H1 (cell line): ENCODE measurements around the gene DDI1. TPM values are rescaled to one million over a fixed set of nuclear protein-coding genes. Genes with fewer than 3 reads are reported as not detected.

ENCODE experiments used
- CTCF ChIA-PET: fragments of 300-600 bp; sonication (Branson Sonifier 250); formaldehyde crosslinking; loops from one replicate; lab custom pipeline; 2021; ENCODE audit not compliant: partially characterized antibody; lab: Charles Lee
- POLR2A ChIA-PET: fragments of 300-600 bp; sonication (Branson Sonifier 250); formaldehyde crosslinking; loops from one replicate; lab custom pipeline; 2021; ENCODE audit warnings: inconsistent platforms; ENCODE audit not compliant: partially characterized antibody; lab: Charles Lee
- DNase-seq, 2 experiments: peaks; one replicate each; pipeline versions ENCODE4 v3.0.0 to v3.0.0-alpha.2; 2010 to 2022; ENCODE audit warnings: low spot score in 2 of 2, low read depth in 1 of 2, mixed read lengths in 1 of 2
- FAIRE-seq: peaks from 2 replicates; lab custom pipeline; 2011; peaks lifted over from hg19 to GRCh38; lab: Jason Lieb, UNC
- H2AFZ ChIP-seq: 2 replicates; pipeline ENCODE4 v1.8.1; 2012; ENCODE audit warnings: low read length, inconsistent platforms
- H2AK5ac ChIP-seq: 2 replicates; pipeline ENCODE4 v1.6.1; 2013; ENCODE audit warnings: low read depth, low read length
- H2BK120ac ChIP-seq: replicated peaks from 2 replicates; pipeline ENCODE3; 2013; ENCODE audit warnings: low read depth, low read length, inconsistent platforms
- H2BK12ac ChIP-seq: 2 replicates; pipeline ENCODE4 v1.6.1; 2013; ENCODE audit warnings: low read depth, low read length
- H2BK15ac ChIP-seq: 2 replicates; pipeline ENCODE4 v1.6.1; 2013; ENCODE audit warnings: low read length
- H2BK20ac ChIP-seq: 2 replicates; pipeline ENCODE4 v1.6.1; 2013; ENCODE audit warnings: low read length
- H2BK5ac ChIP-seq: 2 replicates; pipeline ENCODE4 v1.6.1; 2013; ENCODE audit warnings: low read depth, low read length
- H3K14ac ChIP-seq: 2 replicates; pipeline ENCODE4 v1.6.1; 2013; ENCODE audit warnings: inconsistent platforms; ENCODE audit not compliant: insufficient read length
- H3K18ac ChIP-seq: 2 replicates; pipeline ENCODE4 v1.6.1; 2013; ENCODE audit warnings: low read length; ENCODE audit errors: extremely low read depth
- H3K23ac ChIP-seq: 2 replicates; pipeline ENCODE4 v1.6.1; 2013; ENCODE audit warnings: inconsistent platforms; ENCODE audit not compliant: insufficient read length
- H3K23me2 ChIP-seq: 2 replicates; pipeline ENCODE4 v1.6.1; 2013; ENCODE audit warnings: low read depth, low read length
- H3K27ac ChIP-seq: 2 replicates; pipeline ENCODE4 v1.6.1; 2011; ENCODE audit warnings: low read depth, low read length, inconsistent platforms
- H3K27me3 ChIP-seq, 4 experiments: replicated peaks in 1 of 4; 1 replicate in 1 of 4; 2 replicates in 3 of 4; pipeline versions ENCODE4 v1.6.1 to v1.8.1; 2011 to 2013; ENCODE audit warnings: low read length in 3 of 4, mild to moderate bottlenecking in 3 of 4, inconsistent platforms in 2 of 4, mixed read lengths in 2 of 4, moderate library complexity in 1 of 4; ENCODE audit not compliant: control insufficient read depth in 3 of 4, insufficient read depth in 3 of 4; ENCODE audit errors: extremely low read depth in 1 of 4
- H3K36me3 ChIP-seq, 4 experiments: 2 replicates each; pipeline versions ENCODE4 v1.6.1 to v1.8.1; 2011 to 2013; ENCODE audit warnings: mild to moderate bottlenecking in 4 of 4, low read length in 3 of 4, moderate library complexity in 2 of 4, control low read depth in 1 of 4, inconsistent platforms in 1 of 4; ENCODE audit not compliant: insufficient read depth in 4 of 4, control insufficient read depth in 2 of 4
- H3K4ac ChIP-seq: replicated peaks from 2 replicates; pipeline ENCODE3; 2013; ENCODE audit warnings: low read length, low read depth, mixed read lengths, inconsistent platforms; ENCODE audit not compliant: insufficient read length
- H3K4me1 ChIP-seq, 4 experiments: replicated peaks in 1 of 4; 1 replicate in 1 of 4; 2 replicates in 3 of 4; pipeline versions ENCODE4 v1.6.1 to v1.8.1; 2011 to 2013; ENCODE audit warnings: low read length in 3 of 4, inconsistent platforms in 2 of 4, mixed read lengths in 1 of 4; ENCODE audit not compliant: insufficient read depth in 4 of 4, control insufficient read depth in 3 of 4
- H3K4me2 ChIP-seq, 2 experiments: 2 replicates each; pipeline versions ENCODE4 v1.6.1 to v1.8.1; 2011 to 2013; ENCODE audit warnings: low read depth in 2 of 2, low read length in 2 of 2, control low read depth in 1 of 2, inconsistent platforms in 1 of 2, mild to moderate bottlenecking in 1 of 2; ENCODE audit not compliant: insufficient read depth in 1 of 2
- H3K4me3 ChIP-seq, 4 experiments: fragments of 200-600, 300-600 bp in 1 of 4; sonication (generic), shearing (Covaris generic), sonication (Bioruptor Twin) in 1 of 4; 2 replicates each; pipeline versions ENCODE4 v1.5.1 to v1.8.1; 2011 to 2016; ENCODE audit warnings: low read length in 4 of 4, low read depth in 3 of 4, control low read depth in 2 of 4, inconsistent platforms in 2 of 4, mild to moderate bottlenecking in 2 of 4, mixed read lengths in 1 of 4, moderate library complexity in 1 of 4; ENCODE audit not compliant: insufficient read depth in 2 of 4; ENCODE audit errors: extremely low read depth in 1 of 4
- H3K56ac ChIP-seq: replicated peaks from 2 replicates; pipeline ENCODE3; 2013; ENCODE audit warnings: low read depth, mild to moderate bottlenecking, mixed read lengths, low read length, inconsistent platforms; ENCODE audit not compliant: insufficient read length
- H3K79me1 ChIP-seq: 2 replicates; pipeline ENCODE4 v1.6.1; 2013; ENCODE audit warnings: low read depth, low read length, control low read depth
- H3K79me2 ChIP-seq, 2 experiments: 2 replicates each; pipeline versions ENCODE4 v1.6.1 to v1.8.1; 2012 to 2013; ENCODE audit warnings: low read length in 2 of 2, mild to moderate bottlenecking in 2 of 2, inconsistent platforms in 1 of 2; ENCODE audit not compliant: insufficient read depth in 2 of 2, control insufficient read depth in 1 of 2
- H3K9ac ChIP-seq, 4 experiments: replicated peaks in 1 of 4; 1 replicate in 1 of 4; 2 replicates in 3 of 4; pipeline versions ENCODE4 v1.6.1 to v1.8.1; 2011 to 2013; ENCODE audit warnings: low read depth in 3 of 4, low read length in 3 of 4, control low read depth in 2 of 4, mild to moderate bottlenecking in 2 of 4, moderate library complexity in 2 of 4, inconsistent platforms in 1 of 4; ENCODE audit errors: extremely low read depth in 1 of 4
- H3K9me3 ChIP-seq, 2 experiments: 2 replicates each; pipeline versions ENCODE4 v1.6.1 to v1.8.1; 2012 to 2013; ENCODE audit warnings: mild to moderate bottlenecking in 2 of 2, moderate library complexity in 2 of 2, control low read depth in 1 of 2, inconsistent platforms in 1 of 2, low read depth in 1 of 2, low read length in 1 of 2, mixed read lengths in 1 of 2; ENCODE audit not compliant: insufficient read depth in 2 of 2
- H4K20me1 ChIP-seq, 2 experiments: replicated peaks in 1 of 2; 2 replicates each; pipeline versions ENCODE3 to v1.8.1; 2011 to 2013; ENCODE audit warnings: inconsistent platforms in 2 of 2, low read length in 2 of 2, mild to moderate bottlenecking in 1 of 2; ENCODE audit not compliant: insufficient read depth in 2 of 2, control insufficient read depth in 1 of 2
- H4K5ac ChIP-seq: 2 replicates; pipeline ENCODE4 v1.6.1; 2013; ENCODE audit warnings: low read length, low read depth, mixed read lengths, inconsistent platforms; ENCODE audit not compliant: insufficient read length
- H4K8ac ChIP-seq: 2 replicates; pipeline ENCODE4 v1.8.0; 2013; ENCODE audit warnings: mild to moderate bottlenecking, moderate library complexity, low read length, inconsistent platforms; ENCODE audit not compliant: insufficient read depth; ENCODE audit errors: extremely low read depth
- H4K91ac ChIP-seq: replicated peaks from 2 replicates; pipeline ENCODE3; 2013; ENCODE audit warnings: low read length, mixed read lengths, inconsistent platforms; ENCODE audit not compliant: insufficient read length
- ASH2L ChIP-seq: fragments of 200-600, 300-600 bp; sonication (generic); IDR thresholded peaks from one replicate; pipeline ENCODE4 v1.7.1; 2017; ENCODE audit warnings: low read length
- BACH1 ChIP-seq: IDR thresholded peaks from 2 replicates; pipeline ENCODE4 v1.6.1; 2012; ENCODE audit warnings: low read length, improper control_type of control experiment
- BRCA1 ChIP-seq: IDR thresholded peaks from 2 replicates; pipeline ENCODE4 v1.6.1; 2012; ENCODE audit warnings: low read depth, low read length, improper control_type of control experiment
- CBX8 ChIP-seq: fragments of 300-800, 300-1000 bp; sonication (generic); IDR thresholded peaks from 2 replicates; pipeline ENCODE4 v1.7.1; 2016; ENCODE audit warnings: low read depth, low read length, borderline replicate concordance
- HDAC6 ChIP-seq: IDR thresholded peaks from one replicate; pipeline ENCODE4 v1.7.1; 2012; ENCODE audit warnings: low read depth, mild to moderate bottlenecking, inconsistent platforms, low read length, moderate library complexity
- JUND ChIP-seq: IDR thresholded peaks from 2 replicates; pipeline ENCODE4 v1.6.1; 2011; ENCODE audit warnings: mild to moderate bottlenecking, improper control_type of control experiment, low read length
- KDM4A ChIP-seq: IDR thresholded peaks from one replicate; pipeline ENCODE4 v1.7.1; 2012; ENCODE audit warnings: low read depth, mild to moderate bottlenecking, moderate library complexity, low read length, inconsistent platforms; ENCODE audit not compliant: severe bottlenecking
- RNF2 ChIP-seq: fragments of 200-900, 300-1000 bp; sonication (generic); IDR thresholded peaks from 2 replicates; pipeline ENCODE4 v1.7.1; 2016; ENCODE audit warnings: borderline replicate concordance, low read depth, mild to moderate bottlenecking, antibody characterized with exemption, low read length; ENCODE audit not compliant: poor library complexity, severe bottlenecking; ENCODE audit errors: missing control alignments
- SIX5 ChIP-seq: IDR thresholded peaks from 2 replicates; pipeline ENCODE4 v1.6.1; 2011; ENCODE audit warnings: mild to moderate bottlenecking, low read depth, low read length
- SP4 ChIP-seq: IDR thresholded peaks from 2 replicates; pipeline ENCODE4 v1.6.1; 2012; ENCODE audit warnings: low read length, inconsistent platforms
- TBP ChIP-seq: IDR thresholded peaks from 2 replicates; pipeline ENCODE4 v1.6.1; 2011; ENCODE audit warnings: low read depth, low read length, improper control_type of control experiment
- WGBS, 2 experiments: shearing (Covaris generic) in 1 of 2; methylation state at CpG; one replicate each; pipeline versions ENCODE4 v1.1.6 to v1.1.7; 2013 to 2015; ENCODE audit warnings: low lambda C conversion rate in 2 of 2, mixed read lengths in 2 of 2, inconsistent platforms in 1 of 2, low coverage in 1 of 2, missing lambda C conversion rate in 1 of 2; ENCODE audit not compliant: insufficient replicate concordance in 2 of 2, insufficient coverage in 1 of 2, insufficient read length in 1 of 2; ENCODE audit errors: extremely low coverage in 1 of 2, missing lambda C conversion rate in 1 of 2; 5-methylcytosine and 5-hydroxymethylcytosine counted together
- polyA plus RNA-seq, 7 experiments: library from polyadenylated mRNA; depleted of rRNA in 3 of 7; stranded (reverse) in 5 of 7; unstranded in 2 of 7; fragments of >200 nt in 5 of 7; fragments of 200-250 nt in 2 of 7; gene quantifications; 1 replicate in 5 of 7; 2 replicates in 1 of 7; 4 replicates in 1 of 7; pipeline versions ENCODE4 v1.2.1 to v1.2.3, GENCODE V29; 2011 to 2013; ENCODE audit warnings: missing spikeins in 2 of 7, mixed read lengths in 2 of 7
- total RNA-seq: library from RNA; stranded (reverse); fragmentation: NEBNext Ultra II Directional; extraction: Animal tissue kit (Norgen Biotek cat#: 25700); gene quantifications from 2 replicates; pipeline ENCODE4 v1.2.1, GENCODE V29; 2021
- TF ChIP-seq, protein P1 (sequence below): IDR thresholded peaks from 2 replicates; pipeline ENCODE4 v1.6.1; 2012; ENCODE audit warnings: low read length, inconsistent platforms
- TF ChIP-seq, protein P2 (sequence below): IDR thresholded peaks from 2 replicates; pipeline ENCODE4 v1.6.1; 2012; ENCODE audit warnings: inconsistent platforms

DDI1 gene
- total and polyA plus RNA-seq, 2 of the 8 experiments (the other 6 are each of a cell fraction or from before 2014, with no cell fraction given): not detected

DNA sequence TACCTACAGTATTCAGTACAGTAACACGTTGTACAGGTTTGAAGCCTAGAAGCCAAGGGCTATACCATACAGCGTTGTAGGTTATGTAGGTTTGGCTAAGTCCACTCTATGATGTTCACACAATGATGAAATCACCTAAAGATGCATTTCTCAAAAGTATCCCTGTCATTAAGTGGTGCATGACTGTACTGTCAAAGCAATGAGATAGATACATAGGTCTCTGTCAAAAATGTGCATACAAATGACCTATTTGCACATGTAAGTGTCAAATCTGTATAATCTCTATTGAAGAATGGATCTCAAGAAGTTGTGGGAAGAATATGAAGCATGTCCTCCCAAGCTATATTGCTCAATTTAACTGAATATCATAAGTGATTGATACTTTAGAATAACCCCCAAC is 11.9 kb upstream of the DDI1 start:
- no peak overlapping the region for H3K27ac ChIP-seq
- H2BK5ac ChIP-seq: no peak overlapping the region
- no peaks in the 10 kb centered on the region for H3K9me3 ChIP-seq
- no peak overlapping the region for H2BK12ac ChIP-seq
- H3K27me3 ChIP-seq: no peaks in the 10 kb centered on the region
- no peaks in the 10 kb centered on the region for H4K20me1 ChIP-seq
- H2BK120ac ChIP-seq: no peak overlapping the region
- CTCF ChIA-PET: interaction anchor here (0.6 to 1.3 kb wide), 3 partner anchors 9 to 139 kb away, joined by 3 read pairs; no protein-coding TSS in a partner anchor
- no peaks in the 10 kb centered on the region for H3K4me1 ChIP-seq
- FAIRE-seq (no peak), DNase-seq (no peak)
- no peak overlapping the region for H3K56ac ChIP-seq
- no peaks in the 10 kb centered on the region for H3K23me2 ChIP-seq
- no peak overlapping the region for H3K4me2 ChIP-seq
- no peak overlapping the region for H2AFZ ChIP-seq
- H4K91ac ChIP-seq: no peak overlapping the region
- no peak overlapping the region for H3K14ac ChIP-seq
- no peak overlapping the region for H4K5ac ChIP-seq
- H3K36me3 ChIP-seq: no peaks in the 10 kb centered on the region
- no peak overlapping the region for H3K23ac ChIP-seq
- no peak overlapping the region for H4K8ac ChIP-seq
- H3K79me1 ChIP-seq: no peaks in the 10 kb centered on the region
- H3K79me2 ChIP-seq: no peaks in the 10 kb centered on the region
- no peak overlapping the region for H3K18ac ChIP-seq
- POLR2A ChIA-PET: no interaction called here
- WGBS, 2 experiments: 95% methylated on average over 2 of the region's 2 CpGs; no CpG with 5 or more reads in 1 of the 2 experiments
- H2BK20ac ChIP-seq: no peak overlapping the region
- H3K4me3 ChIP-seq: no peak overlapping the region
- no peak overlapping the region for H2AK5ac ChIP-seq
- no peak overlapping the region for H3K9ac ChIP-seq
- no peak overlapping the region for H3K4ac ChIP-seq
- H2BK15ac ChIP-seq: no peak overlapping the region
- TF ChIP-seq, protein P1, sequence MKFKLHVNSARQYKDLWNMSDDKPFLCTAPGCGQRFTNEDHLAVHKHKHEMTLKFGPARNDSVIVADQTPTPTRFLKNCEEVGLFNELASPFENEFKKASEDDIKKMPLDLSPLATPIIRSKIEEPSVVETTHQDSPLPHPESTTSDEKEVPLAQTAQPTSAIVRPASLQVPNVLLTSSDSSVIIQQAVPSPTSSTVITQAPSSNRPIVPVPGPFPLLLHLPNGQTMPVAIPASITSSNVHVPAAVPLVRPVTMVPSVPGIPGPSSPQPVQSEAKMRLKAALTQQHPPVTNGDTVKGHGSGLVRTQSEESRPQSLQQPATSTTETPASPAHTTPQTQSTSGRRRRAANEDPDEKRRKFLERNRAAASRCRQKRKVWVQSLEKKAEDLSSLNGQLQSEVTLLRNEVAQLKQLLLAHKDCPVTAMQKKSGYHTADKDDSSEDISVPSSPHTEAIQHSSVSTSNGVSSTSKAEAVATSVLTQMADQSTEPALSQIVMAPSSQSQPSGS: no peak
- no peak for TF ChIP-seq SP4
- no peak for TF ChIP-seq KDM4A
- no peak for TF ChIP-seq JUND
- TF ChIP-seq HDAC6: no peak
- TF ChIP-seq SIX5: no peak
- no peak for TF ChIP-seq CBX8
- TF ChIP-seq, protein P2, sequence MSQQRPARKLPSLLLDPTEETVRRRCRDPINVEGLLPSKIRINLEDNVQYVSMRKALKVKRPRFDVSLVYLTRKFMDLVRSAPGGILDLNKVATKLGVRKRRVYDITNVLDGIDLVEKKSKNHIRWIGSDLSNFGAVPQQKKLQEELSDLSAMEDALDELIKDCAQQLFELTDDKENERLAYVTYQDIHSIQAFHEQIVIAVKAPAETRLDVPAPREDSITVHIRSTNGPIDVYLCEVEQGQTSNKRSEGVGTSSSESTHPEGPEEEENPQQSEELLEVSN: no peak
- TF ChIP-seq BACH1: no peak
- no peak for TF ChIP-seq BRCA1
- no peak for TF ChIP-seq RNF2
- TF ChIP-seq TBP: no peak
- no peak for TF ChIP-seq ASH2L
